Hepatocyte (in vitro differentiated cells): ENCODE data around the gene SRSF2. TPM values are rescaled to one million over a fixed set of nuclear protein-coding genes. Genes with fewer than 3 reads are reported as not detected.

ENCODE experiments used
- DNase-seq: peaks from one replicate; pipeline ENCODE4 v3.0.0-alpha.2; 2016; ENCODE audit warnings: low spot score
- H2AFZ ChIP-seq: fragments of 200-600 bp; sonication (generic); 2 replicates; pipeline ENCODE4 v1.6.0; 2016; ENCODE audit warnings: antibody characterized with exemption, mild to moderate bottlenecking
- H3K27ac ChIP-seq: fragments of 200-600 bp; sonication (generic); 2 replicates; pipeline ENCODE4 v1.5.1; 2016; ENCODE audit warnings: mild to moderate bottlenecking
- H3K27me3 ChIP-seq: fragments of 200-600 bp; sonication (generic); 2 replicates; pipeline ENCODE4 v1.6.1; 2016
- H3K36me3 ChIP-seq: fragments of 200-600 bp; sonication (generic); replicated peaks from 2 replicates; pipeline ENCODE4 v1.5.1; 2016; ENCODE audit warnings: low read depth; ENCODE audit not compliant: insufficient read depth
- H3K4me1 ChIP-seq: fragments of 200-600 bp; sonication (generic); 2 replicates; pipeline ENCODE4 v1.5.1; 2016; ENCODE audit warnings: mild to moderate bottlenecking, moderate library complexity; ENCODE audit not compliant: insufficient read depth
- H3K4me2 ChIP-seq: fragments of 200-600 bp; sonication (generic); 2 replicates; pipeline ENCODE4 v1.6.0; 2016
- H3K4me3 ChIP-seq: fragments of 200-600 bp; sonication (generic); 2 replicates; pipeline ENCODE4 v1.5.1; 2016; ENCODE audit warnings: mild to moderate bottlenecking
- H3K79me2 ChIP-seq: fragments of 200-600 bp; sonication (generic); 2 replicates; pipeline ENCODE4 v1.6.0; 2017; ENCODE audit warnings: mild to moderate bottlenecking
- H3K9me2 ChIP-seq: fragments of 200-600 bp; sonication (generic); replicated peaks from 2 replicates; pipeline ENCODE4 v1.6.0; 2017; ENCODE audit warnings: mild to moderate bottlenecking; ENCODE audit not compliant: insufficient read depth
- H3K9me3 ChIP-seq: fragments of 200-600 bp; sonication (generic); 2 replicates; pipeline ENCODE4 v1.5.1; 2016; ENCODE audit warnings: low read depth, mild to moderate bottlenecking
- H4K20me1 ChIP-seq: fragments of 200-600 bp; sonication (generic); 2 replicates; pipeline ENCODE4 v1.6.0; 2016; ENCODE audit warnings: mild to moderate bottlenecking; ENCODE audit not compliant: insufficient read depth, poor library complexity, severe bottlenecking
- CTCF ChIP-seq: fragments of 200-600 bp; sonication (generic); IDR thresholded peaks from 2 replicates; pipeline ENCODE4 v1.5.1; 2016; ENCODE audit warnings: antibody characterized with exemption, mild to moderate bottlenecking; ENCODE audit not compliant: poor library complexity
- EZH2 ChIP-seq: fragments of 200-600 bp; sonication (generic); IDR thresholded peaks from 2 replicates; pipeline ENCODE4 v1.6.1; 2016; ENCODE audit warnings: antibody characterized with exemption, mild to moderate bottlenecking, borderline replicate concordance
- EZH2phosphoT487 ChIP-seq: fragments of 200-600 bp; sonication (generic); IDR thresholded peaks from one replicate; pipeline ENCODE4 v1.6.1; 2018; ENCODE audit warnings: antibody characterized with exemption, mild to moderate bottlenecking, low read depth, moderate library complexity; ENCODE audit not compliant: unreplicated experiment, severe bottlenecking
- WGBS: methylation state at CpG from one replicate; pipeline ENCODE4 v1.1.6; 2016; ENCODE audit warnings: low lambda C conversion rate; ENCODE audit errors: missing lambda C conversion rate; 5-methylcytosine and 5-hydroxymethylcytosine counted together
- polyA plus RNA-seq: library from polyadenylated mRNA; unstranded; fragments of >200 nt; fragmentation: Nextera tagmentation; extraction: Ambion mirVana; gene quantifications from 2 replicates; pipeline ENCODE4 v1.2.1, GENCODE V29; 2016
- total RNA-seq: library from RNA; depleted of rRNA; stranded (reverse); fragments of >200 nt; gene quantifications from 2 replicates; pipeline ENCODE4 v1.2.3, GENCODE V29; 2014

SRSF2 gene
- total and polyA plus RNA-seq, 2 experiments from 2014 or later, result 152 TPM

GRCh38 chr17:76702076-76702475, 35.1 kb downstream of the SRSF2 start:
- WGBS, result 78% methylated on average over 2 of the region's 2 CpGs
- peak overlapping the region; percentile 77 for H3K27ac ChIP-seq
- no peak for DNase-seq

GRCh38 chr17:76701471-76701967, 35.6 kb downstream of the SRSF2 start:
- peaks cover 39% of the 10 kb centered on the region for H3K4me1 ChIP-seq
- H3K9me2 ChIP-seq, result no peaks in the 10 kb centered on the region
- no peaks in the 10 kb centered on the region for H3K36me3 ChIP-seq
- 38% methylated on average over 11 of the region's 11 CpGs for WGBS
- peaks cover 15% of the 10 kb centered on the region for H4K20me1 ChIP-seq
- H3K4me3 ChIP-seq, result no peak overlapping the region
- peak overlapping the region; percentile 77 for H3K27ac ChIP-seq
- DNase-seq, result no peak
- peak overlapping the region; percentile 63 for H3K4me2 ChIP-seq
- H3K79me2 ChIP-seq, result peaks cover 79% of the 10 kb centered on the region
- H2AFZ ChIP-seq, result no peak overlapping the region
- TF ChIP-seq EZH2phosphoT487 (no peak), CTCF (no peak), EZH2 (no peak)
- no peaks in the 10 kb centered on the region for H3K27me3 ChIP-seq
- H3K9me3 ChIP-seq, result no peaks in the 10 kb centered on the region

More at GRCh38 chr17:76702076-76702475, 35.1 kb downstream of the SRSF2 start:
- no peak overlapping the region for H3K4me2 ChIP-seq
- H3K4me3 ChIP-seq, result no peak overlapping the region
- H3K27me3 ChIP-seq, result no peaks in the 10 kb centered on the region
- peaks cover 15% of the 10 kb centered on the region for H4K20me1 ChIP-seq
- H3K4me1 ChIP-seq, result peaks cover 35% of the 10 kb centered on the region
- H2AFZ ChIP-seq, result no peak overlapping the region
- TF ChIP-seq EZH2phosphoT487 (no peak), CTCF (no peak), EZH2 (no peak)
- no peaks in the 10 kb centered on the region for H3K9me2 ChIP-seq
- H3K36me3 ChIP-seq, result no peaks in the 10 kb centered on the region
- peaks cover 80% of the 10 kb centered on the region for H3K79me2 ChIP-seq
- no peaks in the 10 kb centered on the region for H3K9me3 ChIP-seq

- Histone ChIP-seq H3K9me3 (no peaks in the 10 kb centered on the region), H3K79me2 (peaks cover 82% of the 10 kb centered on the region), H3K4me1 (peaks cover 39% of the 10 kb centered on the region), H2AFZ (no peak overlapping the region), H3K36me3 (no peaks in the 10 kb centered on the region), H3K9me2 (no peaks in the 10 kb centered on the region), H3K4me2 (peak overlapping the region; percentile 63), H3K27ac (peak overlapping the region; percentile 77), H4K20me1 (peaks cover 15% of the 10 kb centered on the region), H3K4me3 (no peak overlapping the region), H3K27me3 (no peaks in the 10 kb centered on the region)
- 51% methylated on average over 32 of the region's 33 CpGs for WGBS
- TF ChIP-seq CTCF, result no peak
- no peak for TF ChIP-seq EZH2
- TF ChIP-seq EZH2phosphoT487, result no peak
- DNase-seq, result peak; percentile 50
These were observed 36.3 kb downstream of the SRSF2 start for GRCh38 chr17:76700617-76701470.
